SK-N-SH treated with all-trans-retinoic acid at 6 μM for 48 hours (cell line): ENCODE measurements around the gene PSMD2.

Experiments
- CSDC2 ChIP-seq: fragments of 250-450 bp; sonication (Bioruptor Pico); IDR thresholded peaks from 2 replicates; pipeline ENCODE4 v1.5.0; 2020; ENCODE audit warnings: mild to moderate bottlenecking, moderate library complexity
- CSRNP3 ChIP-seq: fragments of 250-450 bp; sonication (Bioruptor Pico); IDR thresholded peaks from 2 replicates; pipeline ENCODE4 v1.5.1; 2021; ENCODE audit warnings: mild to moderate bottlenecking, moderate library complexity

GRCh38 chr3:184289426-184289938, 9.6 kb upstream of the PSMD2 start:
- TF ChIP-seq CSRNP3 (CRISPR knock-in tag) (no peak), CSDC2 (CRISPR knock-in tag) (no peak)
